GM18498 (cell line): ENCODE results near the gene ENSA.
"Not testable (repeated sequence)": the region's sequence is repeated elsewhere in the genome, so short reads cannot be mapped to it uniquely, and the experiment has no call there.

Source experiments
- ATAC-seq: cut with Tn5 transposase; IDR thresholded peaks from one replicate; pipeline ENCODE4 v1.9.1; 2021; ENCODE audit warnings: mild to moderate bottlenecking, moderate library complexity; ENCODE audit not compliant: unreplicated experiment

The ENSA gene

DNA sequence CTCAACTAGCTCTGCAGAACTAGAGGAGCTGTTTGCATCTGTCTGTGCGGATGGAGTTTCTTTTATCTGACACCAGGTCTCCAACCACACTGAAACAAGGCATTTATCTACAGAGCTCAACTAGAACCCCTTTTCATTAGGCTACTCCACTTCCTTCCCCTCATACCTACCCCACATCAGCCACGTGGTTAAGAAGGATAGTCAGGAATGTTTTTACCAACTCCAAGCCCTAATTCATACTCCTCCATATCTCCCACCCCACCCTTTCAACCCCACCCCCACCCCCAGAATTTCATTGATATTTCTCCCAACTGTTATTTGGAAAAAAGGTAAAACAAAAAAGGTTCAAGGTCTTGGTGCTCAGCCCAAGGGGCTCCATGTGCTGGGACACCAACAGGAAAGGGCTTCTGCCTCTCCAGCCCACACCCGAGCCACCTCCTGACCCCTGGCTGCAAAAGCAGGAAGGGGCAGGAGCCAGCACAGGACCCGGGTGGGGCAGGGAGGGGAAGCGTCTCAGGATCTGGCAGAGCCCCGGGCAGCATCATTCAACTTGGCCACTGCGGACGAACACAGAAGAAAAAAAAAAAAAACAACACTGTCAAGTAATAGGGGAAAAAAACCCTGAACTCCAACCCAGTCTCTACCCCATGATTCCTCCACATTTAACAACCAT, 7.0 kb downstream of the ENSA start:
- ATAC-seq: no peak

DNA sequence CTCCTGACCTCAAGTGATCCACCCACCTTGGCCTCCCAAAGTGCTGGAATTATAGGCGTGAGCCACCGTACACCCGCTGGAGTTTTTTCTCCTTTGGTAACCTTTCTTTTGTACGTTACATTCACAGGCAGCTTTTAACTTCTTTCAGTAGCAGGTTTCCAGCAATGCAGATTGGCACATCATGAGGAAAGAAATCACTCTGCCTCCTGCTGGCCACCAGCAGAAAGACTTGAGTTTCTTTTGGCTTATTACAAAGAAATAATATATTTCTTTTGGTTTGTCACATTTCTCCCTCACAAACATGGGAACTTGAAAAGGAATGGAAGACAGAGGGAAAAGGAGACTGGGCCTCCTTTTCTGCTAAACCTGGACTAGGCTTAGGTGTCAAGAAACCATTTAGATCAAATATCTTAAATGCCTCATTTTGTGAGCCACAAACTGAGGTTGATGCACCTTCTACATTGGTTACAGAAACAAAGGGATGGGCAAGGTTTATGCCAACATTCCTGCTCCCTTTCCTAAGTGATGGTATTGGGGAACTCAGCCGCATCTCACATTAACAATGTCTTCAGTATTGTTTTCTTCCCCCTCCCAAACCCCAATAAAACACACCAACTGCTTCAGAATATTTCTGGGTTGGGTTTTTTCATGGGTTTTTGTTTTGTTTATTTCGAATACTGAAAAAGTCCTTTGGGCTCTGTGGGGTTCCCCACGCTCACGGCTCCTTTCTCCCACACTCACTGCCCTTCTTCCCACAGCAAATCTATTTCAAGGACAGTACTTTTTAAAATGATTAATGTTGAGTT, 7.7 kb downstream of the ENSA start:
- ATAC-seq: no peak

DNA sequence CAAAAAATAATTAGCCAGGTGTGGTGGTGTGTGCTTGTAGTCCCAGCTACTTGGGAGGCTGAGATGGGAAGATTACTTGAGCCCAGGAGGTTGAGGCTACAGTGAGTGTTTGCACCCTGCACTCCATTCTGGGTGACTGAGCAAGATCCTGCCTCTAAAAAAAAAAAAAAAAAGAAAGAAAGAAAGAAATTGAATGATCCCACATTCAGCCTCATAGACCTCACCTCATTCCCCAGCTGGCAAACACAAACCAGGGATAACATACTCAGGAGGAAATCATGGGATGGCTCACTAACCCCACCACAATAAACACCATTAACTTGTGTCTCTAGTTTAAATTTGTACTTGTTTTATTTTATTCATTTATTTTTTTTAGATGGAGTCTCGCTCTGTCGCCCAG, 8.5 kb downstream of the ENSA start:
- ATAC-seq: no peak

DNA sequence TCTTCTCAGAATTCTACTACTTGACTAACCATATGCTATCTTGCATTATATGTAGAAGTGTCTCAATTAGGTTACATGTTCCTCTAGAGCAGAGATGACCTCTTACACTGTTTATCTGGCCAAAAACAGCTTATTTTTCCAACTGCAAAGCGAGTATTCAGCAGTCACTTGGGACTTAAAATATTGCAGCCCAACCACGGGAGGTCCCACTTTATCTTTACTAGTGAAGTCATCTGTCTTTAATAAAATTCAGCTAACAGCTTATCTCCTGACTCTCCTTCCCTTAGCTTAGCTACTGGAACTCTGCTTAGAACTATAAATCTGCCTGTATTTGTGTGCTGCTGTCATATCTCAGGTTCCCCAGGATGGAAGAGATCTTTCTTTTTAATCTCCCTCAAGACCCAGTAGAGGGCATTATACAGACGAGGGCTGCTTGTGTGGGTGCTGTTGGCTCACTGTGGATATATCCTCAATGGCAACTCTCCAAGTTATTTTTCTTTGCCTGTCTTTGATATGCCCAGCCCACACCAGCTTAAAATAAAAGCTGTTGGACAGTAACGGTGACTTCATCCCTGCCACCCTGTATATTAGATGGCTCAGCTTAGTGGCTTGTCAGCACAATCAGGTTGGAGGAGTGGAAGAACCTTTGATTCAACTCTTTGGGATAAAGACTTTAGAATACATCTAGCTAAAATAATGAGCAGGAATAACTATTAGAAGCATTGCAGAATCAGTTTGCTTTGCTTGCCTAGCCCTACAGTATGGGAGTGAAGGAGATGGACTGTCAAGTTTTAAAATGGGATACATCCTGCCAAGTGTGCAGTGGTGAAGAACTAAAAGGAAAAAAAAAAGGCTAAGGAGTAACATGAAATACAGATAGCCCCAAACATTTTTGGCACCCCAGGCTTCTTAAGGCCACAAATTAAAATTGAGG, 9.6 kb downstream of the ENSA start:
- no peak for ATAC-seq

DNA sequence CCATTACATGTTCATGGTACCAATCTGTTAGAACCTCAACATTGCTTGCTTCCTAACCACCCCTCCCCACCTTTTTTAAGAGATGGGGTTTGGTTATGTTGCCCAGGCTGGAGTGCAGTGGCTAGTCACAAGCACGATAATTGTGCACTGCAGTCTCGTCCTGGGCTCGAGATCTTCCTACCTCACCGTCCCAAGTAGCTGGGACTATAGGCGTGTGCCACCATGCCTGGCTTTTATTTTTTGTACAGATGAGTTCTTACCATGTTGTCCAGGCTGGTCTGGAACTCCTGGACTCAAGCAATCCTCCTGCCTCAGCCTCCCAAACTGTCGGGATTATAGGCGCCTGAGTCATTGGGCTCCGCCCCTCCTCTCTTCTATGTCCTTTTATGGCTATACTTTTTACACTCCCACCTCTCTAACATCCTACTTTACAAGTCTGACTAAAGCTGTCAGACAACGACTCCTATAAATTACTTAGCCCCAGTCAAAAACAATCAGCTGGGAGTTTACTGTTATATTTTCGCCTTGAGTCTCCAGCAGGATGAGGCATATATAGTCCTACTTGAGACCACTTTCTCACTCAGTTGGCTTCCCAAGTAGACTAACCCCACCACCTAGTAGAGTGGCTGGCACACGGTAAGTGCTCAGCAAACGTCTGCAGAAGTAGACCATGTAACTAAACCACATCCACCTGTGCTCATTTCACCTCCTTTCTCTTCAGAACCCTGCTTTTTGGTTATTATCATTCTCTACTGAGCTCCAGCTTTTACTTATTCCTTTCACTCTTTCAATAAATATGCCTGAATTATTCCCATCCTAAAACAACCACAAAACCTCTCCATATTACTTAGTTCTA, 13.8 kb downstream of the ENSA start:
- ATAC-seq: no peak

DNA sequence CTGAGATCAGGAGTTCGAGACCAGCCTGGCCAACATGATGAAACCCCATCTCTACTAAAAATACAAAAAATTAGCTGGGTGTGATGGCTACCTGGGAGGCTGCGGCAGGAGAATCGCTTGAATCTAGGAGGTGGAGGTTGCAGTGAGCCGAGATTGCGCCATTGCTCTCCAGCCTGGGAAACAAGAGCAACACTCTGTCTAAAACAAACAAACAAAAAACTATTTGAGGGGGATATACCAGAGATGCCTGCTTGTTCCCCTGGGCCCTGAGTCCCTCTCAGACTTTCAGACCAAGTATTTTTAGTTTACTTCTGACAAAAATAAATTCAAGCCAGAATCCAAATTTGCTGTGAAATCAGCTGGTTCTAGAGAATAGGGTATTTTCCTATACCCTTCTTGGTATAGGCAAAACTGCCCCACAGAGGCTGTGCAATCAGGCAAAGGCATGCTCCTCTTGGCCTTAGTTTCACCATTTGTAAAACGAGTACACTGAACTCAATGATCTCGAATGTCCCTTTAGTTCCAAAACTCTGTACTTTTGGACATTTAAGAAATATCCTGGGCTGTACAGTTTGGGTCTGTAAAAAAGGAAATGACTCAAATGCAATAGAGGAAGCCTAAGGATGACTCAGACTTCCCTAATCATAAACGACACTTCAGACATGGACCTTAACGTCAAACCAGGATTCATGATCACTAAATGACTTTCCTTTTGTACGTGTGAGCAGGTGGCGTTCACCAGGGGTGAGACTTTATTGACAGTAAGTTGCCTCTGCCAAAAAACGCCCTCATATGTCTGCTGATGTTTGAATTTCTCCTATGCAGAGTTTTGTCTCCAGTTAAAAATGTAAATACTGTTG, 16.1 kb downstream of the ENSA start:
- ATAC-seq: peak; percentile 52

DNA sequence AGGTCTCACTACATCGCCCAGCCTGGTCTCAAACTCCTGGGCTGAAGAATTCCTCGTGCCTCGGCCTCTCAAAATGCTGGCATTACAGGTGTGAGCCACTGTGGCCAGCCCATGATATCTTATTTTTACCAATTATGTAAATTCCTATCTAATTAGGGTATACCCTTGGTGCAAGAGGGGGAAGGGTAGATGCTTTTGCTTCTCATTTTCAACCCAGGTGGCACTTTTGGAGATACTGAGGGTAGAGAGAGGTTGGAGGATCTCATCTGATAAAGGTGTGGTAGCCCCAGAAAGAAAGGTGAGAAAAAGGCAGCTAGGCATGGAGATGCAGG, 17.4 kb downstream of the ENSA start:
- peak; percentile 2 for ATAC-seq

DNA sequence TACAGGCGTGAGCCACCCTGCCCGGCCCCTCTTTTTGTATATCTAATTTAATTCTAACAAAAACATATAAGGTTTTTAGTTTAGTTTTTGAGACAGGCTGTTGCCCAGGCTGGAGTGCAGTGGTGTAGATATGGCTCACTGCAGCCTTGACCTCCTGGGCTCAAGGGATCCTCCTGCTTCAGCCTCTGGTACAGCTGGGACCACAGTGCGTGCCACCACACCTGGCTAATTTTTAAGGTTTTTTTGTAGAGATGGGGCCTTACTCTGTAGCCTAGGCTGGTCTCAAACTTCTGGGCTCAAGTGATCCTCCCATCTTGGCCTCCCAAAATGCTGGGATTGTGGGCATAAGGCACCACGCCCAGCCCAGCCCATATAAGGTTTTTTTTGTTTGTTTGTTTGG, 18.8 kb downstream of the ENSA start:
- ATAC-seq: no peak

DNA sequence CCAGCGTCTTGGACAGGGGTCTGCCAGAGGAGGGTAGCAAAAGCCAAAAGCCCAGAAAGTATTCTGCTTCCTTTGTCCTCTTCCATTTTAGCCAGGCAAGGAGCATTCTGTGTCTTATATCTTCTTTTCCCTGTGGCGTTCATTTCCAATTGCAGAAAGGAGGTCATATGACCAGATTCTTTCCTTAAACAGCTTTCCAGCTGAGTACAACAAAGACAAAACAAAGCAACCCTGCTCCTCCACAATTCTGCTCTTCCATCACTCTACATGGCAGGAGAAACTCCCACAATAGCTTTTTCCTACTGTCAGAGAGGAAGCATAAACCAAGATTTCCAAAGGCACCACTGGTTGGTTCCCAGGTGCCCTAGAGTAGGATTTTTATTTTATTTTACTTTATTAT, 19.7 kb downstream of the ENSA start:
- ATAC-seq: no peak

DNA sequence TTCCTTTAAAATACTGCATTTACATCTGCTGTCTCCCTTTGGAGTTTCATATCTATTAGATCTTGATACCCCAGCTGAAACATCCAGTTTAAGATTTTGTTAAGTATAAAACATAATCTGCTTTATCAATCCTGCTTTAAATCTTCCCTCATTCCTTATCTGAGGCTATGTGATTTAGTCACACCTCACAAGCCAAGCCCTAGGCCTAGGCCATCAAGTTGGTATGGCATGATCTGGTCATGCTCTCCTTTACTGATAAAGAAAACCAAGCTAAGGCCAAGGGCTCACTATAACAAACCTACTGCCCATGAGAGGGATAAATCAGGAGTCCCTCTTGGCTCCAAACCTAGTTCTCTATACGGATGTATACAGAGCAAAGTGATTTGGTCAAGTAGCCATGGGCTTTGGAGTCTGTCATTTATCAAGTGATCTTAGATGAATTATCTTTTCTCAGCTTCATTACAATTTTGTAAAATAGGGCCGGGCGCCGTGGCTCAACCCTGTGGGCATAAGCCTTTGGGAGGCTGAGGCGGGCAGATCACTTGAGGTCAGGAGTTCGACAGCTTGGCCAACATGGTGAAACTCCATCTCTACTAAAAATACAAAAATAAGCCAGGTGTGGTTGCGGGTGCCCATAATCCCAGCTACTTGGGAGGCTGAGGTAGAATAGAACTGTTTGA, 22.8 kb downstream of the ENSA start:
- no peak for ATAC-seq

DNA sequence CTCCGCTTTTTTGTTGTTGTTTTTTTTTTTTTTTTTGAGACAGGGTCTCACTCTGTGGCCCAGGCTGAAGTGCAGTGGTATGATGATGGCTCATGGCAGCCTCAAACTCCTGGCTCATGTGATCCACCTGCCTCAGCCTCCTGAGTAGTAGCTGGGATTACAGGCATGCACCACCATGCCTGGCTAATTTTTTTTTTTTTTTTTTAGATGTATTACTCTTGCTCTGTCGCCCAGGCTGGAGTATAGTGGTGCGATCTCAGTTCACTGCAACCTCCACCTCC, 24.0 kb downstream of the ENSA start:
- ATAC-seq: not testable (repeated sequence)

DNA sequence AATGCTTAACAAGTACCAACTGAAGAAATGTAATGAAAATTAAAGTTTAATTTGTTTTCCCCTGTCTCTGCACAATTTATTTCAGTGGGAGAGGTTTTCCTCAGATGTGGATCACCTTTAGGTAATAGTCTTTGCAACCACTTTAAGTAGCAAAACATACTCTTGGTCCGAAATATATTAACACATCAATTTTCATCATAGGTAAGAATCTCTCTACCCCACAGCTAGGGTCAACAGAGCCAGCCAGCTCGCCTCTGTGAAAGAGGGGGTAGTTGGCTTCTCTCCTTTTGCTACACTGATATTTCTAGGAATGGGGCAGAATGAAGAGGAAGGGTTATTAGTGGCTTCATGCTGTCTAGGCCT, 25.2 kb downstream of the ENSA start:
- no peak for ATAC-seq

DNA sequence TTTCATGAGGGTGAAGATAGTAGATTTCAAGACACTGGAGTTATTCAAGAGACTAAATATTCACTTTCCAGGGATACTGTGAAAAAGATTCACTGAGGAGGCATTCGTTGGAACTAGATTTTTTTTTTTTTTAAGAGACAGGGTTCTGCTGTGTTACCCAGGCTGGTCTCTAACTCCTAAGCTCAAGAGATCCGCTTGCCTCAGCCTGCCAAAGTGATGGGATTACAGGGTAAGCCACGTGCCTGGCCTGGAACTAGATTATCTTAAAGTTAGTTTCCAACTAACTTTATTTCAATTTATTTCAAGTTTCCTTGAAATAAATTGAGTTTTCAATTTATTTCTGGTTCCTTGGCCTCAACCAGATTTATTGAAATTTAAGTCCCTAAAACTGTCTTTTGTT, 25.7 kb downstream of the ENSA start:
- no peak for ATAC-seq

DNA sequence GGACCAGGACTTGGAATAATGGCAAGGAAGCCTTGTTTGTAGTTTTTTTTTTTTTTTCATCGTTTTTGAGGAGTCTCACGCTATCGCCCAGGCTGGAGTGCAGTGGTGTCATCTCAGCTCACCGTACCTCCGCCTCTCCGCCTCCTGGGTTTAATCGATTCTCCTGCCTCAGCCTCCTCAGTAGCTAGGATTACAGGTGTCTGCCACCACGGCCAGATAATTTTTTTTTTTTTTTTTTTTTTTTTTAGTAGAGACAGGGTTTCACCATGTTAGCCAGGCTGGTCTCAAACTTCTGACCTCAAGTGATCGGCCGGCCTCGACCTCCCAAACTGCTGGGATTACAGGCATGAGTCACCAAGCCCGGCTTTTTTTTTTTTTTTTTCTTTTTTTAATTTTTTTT, 27.0 kb downstream of the ENSA start:
- ATAC-seq: not testable (repeated sequence)

DNA sequence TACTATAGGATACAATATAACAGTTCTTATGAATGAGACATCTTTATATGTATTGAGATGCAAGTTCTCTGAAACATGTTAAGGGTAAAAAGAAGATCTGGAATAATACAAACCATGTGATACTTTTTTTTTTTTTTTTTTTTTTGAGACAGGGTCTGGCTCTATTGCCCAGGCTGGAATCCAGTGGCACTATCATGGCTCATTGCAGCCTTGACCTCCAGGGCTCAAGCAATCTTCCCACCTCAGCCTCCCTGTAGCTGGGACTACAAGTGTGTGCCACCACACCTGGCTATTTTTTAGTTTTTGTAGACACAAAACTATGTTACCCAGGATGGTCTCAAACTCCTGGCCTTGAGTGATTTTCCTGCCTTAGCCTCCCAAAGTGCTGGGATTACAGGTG, 27.9 kb downstream of the ENSA start:
- ATAC-seq: no peak

DNA sequence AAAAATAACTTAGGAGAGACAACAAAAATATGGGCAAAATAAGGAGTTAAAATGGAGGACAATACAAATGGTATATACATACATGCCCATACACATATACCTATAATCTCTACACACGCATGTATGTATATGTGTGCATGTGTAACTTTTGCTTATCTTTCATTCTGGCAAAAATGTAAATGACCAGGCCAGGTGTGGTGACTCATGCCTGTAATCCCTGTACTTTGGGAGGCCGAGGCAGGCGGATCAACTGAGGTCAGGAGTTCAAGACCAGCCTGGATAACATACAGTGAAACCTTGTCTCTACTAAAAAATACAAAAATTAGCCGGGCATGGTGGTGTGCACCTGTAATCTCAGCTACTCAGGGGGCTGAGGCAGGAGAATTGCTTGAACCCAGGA, 31.1 kb downstream of the ENSA start:
- ATAC-seq: not testable (repeated sequence)

DNA sequence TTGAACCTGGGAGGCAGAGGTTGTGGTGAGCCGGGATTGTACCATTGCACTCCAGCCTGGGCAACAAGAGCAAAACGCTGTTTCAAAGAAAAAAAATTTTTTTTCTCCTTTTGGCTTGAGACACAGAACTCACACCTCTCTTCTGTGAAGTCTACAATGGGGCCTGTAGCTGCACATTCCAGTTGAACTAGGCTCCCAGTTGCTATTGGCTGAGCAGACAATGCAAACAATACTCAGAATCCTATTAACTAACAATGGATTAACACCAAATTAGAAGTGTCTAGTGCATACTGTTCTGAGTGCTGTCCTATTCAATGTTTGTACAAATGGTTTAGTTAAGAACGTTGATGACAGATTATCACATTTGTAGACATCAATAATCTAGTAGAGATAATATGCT, 32.4 kb downstream of the ENSA start:
- ATAC-seq: no peak

DNA sequence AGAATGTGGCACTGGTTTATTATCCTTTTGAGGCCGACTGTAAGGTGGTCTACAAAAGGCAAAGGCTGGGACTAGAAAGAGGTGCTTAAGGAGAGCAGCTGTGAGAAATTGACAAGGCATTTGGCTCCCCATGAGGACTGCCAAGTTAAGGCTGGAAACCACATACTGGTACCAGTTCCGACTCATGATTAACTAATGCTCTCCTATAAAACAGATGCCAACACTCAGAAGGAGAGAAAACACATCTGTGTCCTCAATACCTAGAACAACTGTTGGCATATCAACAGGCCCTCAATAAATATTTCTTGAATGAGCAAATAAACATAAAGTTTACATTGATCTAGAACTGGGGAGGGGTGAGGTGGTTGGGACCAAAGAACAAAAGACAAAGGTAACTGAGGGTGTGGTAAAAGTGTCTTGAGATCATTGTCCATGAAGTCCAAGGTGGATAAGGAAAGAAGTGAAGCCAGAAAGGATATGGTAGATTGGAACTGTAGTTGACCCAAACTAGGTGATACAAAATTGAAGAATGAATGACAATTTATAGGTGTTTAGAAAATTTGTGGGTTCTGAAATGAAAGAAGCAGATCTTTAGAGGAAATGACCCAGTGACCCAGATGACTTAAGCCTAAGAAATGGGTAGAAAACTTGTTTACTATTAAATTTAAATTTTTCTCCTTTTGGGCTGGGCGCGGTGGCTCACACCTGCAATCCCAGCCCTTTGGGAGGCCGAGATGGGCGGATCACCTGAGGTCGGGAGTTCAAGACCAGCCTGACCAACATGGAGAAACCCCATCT, 33.1 kb downstream of the ENSA start:
- ATAC-seq: no peak

DNA sequence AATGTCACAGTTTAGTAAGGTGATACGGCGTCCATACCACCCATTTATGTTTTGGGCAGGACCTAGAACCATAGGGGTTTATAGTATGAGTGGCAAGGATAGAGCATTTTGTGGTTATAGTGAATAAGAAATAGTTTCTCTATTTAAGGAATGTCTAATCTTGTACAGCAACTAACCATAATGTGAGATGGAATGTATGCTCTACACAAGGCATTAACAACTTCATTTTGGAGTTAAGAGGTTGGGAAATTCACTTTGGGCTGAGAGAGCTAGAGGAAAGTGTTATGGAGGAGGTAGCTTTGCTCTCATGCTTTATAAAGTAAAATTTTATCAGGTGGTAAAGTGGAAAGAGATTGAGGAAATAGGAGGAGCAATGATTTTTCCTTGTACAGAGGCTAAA, 47.0 kb downstream of the ENSA start:
- no peak for ATAC-seq
